ENCODE measurements around the gene PARD3.

- no peak for TF ChIP-seq CTCF (conservative IDR thresholded peaks at IDR 0.05)
- TF ChIP-seq EZH2 (IDR thresholded peaks at IDR 0.05; ENCODE audit: low read depth): no peak
These were observed 47.8 kb upstream of the PARD3 start for GRCh38 chr10:34862892-34863291.
